GM18873 (cell line): ENCODE results near the gene OR2AG1.

ENCODE experiments used
- ATAC-seq: cut with Tn5 transposase; IDR thresholded peaks from one replicate; pipeline ENCODE4 v1.9.1; 2021; ENCODE audit warnings: mild to moderate bottlenecking, moderate library complexity, moderate number of reproducible peaks; ENCODE audit not compliant: unreplicated experiment, low FRiP score

OR2AG1 gene

GRCh38 chr11:6782720-6783119, at the start of gene OR2AG1:
OR2AG1 (plus strand) TSS chr11:6783020; CDS start chr11:6785038, 2,018 bp downstream.
- no peak for ATAC-seq

DNA sequence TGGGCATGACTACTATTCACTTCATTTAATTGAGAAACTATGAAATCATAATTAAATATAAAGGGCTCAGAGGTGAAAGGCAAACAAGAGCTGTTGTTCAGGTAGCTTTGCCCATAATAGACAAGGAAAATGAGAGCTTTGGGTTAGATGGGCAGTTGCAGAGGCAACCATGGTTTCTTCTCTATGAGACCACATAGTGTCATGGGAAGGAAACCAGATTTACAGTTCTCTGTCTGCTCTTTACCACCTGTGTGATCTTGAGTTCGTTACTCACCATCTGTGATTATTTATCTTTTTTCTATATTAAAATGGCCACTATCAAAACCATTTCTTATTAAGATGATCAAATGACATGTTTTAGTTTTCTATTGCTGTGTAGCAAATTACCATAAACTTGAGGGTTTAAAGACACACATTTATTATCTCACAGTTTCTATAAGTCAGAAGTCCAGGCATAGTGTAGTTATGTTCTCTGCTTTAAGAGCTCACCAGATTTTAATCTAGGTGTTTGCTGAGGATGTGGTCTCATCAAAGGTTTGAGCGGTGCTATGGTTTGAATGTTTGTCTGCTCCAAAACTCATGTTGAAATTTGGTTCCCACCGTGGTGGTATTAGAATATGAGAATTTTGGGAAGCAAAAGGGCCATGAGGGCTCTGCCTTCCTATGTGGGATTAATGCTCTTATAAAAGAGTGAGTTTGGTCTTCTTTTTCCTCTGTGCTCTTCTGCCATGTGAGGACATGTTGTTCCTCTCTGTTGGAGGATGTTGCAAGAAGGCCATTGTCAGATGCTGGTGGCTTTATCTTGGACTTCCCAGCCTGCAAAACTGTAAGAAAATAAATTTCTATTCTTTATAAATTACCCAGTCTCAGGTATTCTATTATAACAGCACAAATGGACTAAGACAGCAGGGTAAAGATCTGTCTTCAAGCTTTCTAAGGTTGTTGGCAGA, 49.2 kb upstream of the OR2AG1 start:
- no peak for ATAC-seq

DNA sequence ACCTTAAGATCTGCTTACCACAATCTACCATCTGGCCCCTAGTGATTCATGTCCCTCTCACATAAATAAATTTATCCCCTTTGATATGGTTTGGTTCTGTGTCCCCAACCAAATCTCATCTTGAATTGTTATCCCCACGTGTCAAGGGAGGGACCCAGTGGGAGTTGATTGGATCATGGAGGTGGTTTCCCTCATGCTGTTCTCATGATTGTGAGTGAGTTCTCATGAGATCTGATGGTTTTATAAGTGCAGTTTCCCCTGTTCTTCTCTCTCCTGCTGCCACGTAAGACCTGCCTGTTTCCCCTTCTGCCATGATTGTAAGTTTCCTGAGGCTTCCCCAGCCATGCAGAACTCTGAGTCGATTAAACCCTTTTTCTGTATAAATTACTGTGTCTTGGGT, 48.2 kb upstream of the OR2AG1 start:
- no peak for ATAC-seq

DNA sequence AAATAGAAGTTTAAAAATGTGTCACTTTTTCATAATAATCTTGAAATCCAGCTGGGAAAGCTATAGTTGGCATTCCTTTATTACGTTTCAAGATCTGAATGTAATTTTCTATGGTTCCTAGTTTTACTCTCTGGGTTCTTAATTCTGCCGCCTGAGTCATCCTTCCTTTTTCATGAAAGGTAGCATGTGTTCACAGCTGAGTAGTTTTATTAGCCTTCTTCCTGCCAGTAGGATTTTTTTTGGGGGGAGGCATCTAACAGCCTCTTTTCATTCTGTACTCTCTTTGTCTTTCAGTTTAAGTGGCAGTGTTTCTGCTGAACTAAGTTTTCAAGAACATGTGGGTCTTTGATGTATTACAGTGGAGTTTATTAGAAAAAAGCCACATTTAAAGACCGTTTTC, 47.5 kb upstream of the OR2AG1 start:
- ATAC-seq = no peak

DNA sequence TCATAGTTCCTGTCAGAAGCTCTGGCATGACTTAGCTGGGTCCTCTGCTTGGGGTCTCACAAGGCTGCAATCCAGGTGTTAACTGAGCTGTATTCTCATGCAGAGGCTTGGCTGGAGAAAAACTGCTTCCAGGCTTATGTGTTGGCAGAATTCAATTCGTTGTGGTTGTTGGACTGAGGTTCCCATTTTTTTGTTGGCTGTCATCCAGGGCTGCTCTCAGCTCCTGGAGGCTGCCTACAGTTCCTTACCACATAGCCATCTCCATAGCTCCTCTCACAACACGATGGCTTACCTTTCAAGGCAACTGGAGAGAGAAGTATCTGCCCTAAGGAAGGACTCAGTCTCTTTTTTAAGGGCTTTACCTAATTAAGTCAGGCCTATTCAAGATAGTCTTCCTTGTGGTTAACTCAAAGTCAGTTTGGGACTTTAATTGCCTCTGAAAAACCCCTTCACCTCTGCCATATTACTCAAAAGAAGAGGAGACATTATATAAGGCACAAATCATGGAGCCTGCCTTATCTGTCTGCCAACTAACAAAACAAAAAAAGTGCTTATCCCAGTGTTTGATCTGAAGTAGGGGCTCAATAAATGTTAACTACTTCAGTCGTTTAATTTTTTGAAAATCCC, 46.2 kb upstream of the OR2AG1 start:
- no peak for ATAC-seq

- peak; percentile 80 for ATAC-seq
Measured at GRCh38 chr11:6737872-6738466, 44.9 kb upstream of the OR2AG1 start.

GRCh38 chr11:6738590-6738989, 44.2 kb upstream of the OR2AG1 start:
- ATAC-seq = no peak

GRCh38 chr11:6742260-6742659, 40.6 kb upstream of the OR2AG1 start:
- ATAC-seq = no peak

DNA sequence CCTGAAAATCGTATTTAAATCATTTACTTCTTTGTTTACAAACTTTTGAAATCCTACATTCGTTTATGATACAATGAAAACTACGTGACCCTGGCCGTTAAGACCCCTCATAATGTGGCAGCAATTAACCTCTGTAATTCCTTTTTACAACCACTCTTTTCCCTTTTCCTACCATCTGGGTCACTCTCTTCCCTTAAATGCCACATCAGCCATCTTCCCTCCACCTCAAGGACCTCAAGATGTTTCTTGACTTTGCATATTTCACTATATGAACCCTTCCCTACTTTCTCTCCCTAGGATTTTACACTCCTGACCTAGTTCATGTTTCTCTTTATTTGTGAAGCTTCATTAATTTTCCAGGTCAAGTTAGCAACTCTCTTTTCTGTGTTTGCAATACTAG, 37.8 kb upstream of the OR2AG1 start:
- no peak for ATAC-seq

DNA sequence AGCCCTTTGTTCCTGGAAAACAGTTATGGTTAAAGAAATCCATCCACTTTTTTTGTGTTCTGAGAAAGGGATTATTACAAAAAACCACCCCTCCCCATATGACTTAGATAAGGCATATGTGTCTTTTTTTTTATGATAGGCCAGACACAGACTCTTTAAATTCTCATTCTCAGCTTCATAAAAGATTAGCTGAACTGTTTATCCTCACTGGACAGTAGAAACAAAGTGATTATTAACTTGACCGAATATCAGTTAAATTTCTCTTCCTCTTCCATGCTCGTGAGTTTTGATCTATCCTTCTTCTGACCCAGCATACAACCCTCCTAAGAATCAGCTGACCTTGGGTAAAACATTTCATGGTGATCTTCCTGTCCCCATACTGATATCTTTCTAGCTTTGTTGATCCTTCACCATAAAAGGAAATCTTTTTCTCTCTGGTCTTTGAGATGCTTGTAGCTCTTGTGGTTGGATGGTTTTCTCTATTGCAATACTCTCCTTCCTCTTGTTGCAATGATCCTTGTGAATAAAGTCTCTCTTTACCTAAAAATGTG, 37.3 kb upstream of the OR2AG1 start:
- peak; percentile 54 for ATAC-seq

DNA sequence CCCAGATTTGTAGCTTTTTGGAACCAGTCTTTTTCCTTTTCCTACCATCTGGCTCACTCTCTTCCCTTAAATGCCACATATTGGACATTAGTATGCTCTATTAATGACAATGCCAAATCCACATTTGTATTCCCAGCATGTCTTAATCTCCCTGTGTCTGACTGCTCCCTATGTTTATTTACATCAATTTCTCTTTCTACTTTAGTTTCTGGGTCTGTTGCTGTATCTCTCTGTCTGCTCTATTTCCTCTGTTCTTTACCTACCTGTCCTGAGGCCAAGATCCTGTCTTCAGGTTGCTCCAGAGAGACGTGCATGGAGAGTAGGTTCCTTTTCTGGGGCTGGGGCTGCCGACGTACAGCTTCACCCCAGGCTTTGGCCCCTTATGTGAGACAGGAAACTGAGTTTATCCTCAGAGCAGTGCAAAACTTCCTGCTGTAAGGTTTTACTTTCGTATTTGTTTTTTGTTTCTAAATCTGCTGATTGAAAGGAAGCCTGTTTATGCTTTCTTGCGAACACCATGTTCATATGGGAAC, 36.7 kb upstream of the OR2AG1 start:
- ATAC-seq = peak; percentile 82

DNA sequence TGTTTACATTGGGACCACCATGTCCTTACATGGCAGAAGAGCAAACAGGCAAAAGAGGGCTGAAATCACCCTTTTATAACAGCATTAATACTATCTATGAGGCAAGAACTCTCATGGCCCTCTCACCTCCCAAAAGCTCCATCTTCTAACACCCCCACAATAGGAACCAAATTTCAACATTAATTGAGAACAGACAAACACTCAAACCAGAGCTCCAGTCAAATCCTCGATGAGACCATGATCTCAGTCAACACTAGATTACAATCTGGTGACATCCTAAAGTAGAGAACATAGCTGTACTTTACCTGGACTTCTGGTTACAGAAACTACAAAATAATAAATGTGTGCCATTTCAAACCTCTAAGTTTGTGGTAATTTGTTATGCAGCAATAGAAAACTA, 36.2 kb upstream of the OR2AG1 start:
- ATAC-seq = no peak

DNA sequence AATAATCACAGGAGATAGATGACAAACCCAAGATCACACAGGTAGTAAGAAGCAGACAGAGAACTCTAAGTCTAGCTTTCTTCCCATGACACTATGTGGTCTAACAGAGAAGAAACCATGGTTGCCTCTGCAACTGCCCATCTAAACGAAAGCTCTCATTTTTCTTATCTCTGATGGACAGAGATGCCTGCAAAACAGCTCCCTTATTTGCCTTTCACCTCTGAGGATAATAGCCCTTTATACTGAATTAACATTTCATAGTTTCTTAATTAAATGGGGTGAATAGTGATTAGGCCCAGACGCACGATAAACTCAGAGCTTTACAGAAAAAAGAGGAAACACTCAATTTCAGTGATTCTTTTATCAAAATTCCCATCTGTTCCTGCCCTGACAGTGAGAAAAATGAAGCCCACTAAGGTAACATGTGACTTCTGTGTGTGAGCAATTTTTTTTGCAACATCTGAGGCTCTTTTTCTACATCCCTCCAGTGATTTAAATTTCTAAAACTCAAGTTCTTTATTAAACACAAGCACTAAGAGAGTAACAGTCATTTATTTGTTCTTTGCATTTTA, 35.6 kb upstream of the OR2AG1 start:
- ATAC-seq = no peak

DNA sequence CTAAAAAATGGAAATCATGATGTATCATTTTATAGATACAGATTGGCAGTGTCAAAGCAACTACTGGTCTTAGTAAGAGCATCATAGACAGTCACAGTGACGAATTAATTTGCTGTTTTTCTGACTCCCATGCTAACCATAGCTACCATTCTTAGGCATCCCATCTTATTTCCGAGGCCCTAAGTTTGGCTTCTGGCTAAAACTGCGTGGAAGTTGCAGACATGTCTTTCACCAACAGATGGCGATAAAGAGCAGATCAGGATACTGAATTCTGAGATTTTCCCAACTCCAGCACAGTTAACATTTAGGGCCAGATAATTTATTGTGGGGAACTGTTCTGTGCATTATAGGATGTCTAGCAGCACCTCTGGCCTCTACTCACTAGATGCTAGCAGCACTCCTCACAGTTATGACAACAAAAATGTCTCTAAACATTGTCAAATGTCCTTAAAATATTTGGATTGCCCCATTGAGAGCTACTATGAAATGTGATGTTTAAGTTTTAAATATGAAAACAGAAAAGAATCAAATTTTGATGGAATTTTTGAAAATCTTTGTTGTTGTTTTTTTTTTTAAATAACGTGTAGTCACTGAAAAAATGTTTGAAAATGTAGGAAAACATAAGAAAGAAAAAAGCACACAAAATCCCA, 27.4 kb upstream of the OR2AG1 start:
- ATAC-seq = no peak

GRCh38 chr11:6755953-6756347, 26.9 kb upstream of the OR2AG1 start:
- no peak for ATAC-seq

DNA sequence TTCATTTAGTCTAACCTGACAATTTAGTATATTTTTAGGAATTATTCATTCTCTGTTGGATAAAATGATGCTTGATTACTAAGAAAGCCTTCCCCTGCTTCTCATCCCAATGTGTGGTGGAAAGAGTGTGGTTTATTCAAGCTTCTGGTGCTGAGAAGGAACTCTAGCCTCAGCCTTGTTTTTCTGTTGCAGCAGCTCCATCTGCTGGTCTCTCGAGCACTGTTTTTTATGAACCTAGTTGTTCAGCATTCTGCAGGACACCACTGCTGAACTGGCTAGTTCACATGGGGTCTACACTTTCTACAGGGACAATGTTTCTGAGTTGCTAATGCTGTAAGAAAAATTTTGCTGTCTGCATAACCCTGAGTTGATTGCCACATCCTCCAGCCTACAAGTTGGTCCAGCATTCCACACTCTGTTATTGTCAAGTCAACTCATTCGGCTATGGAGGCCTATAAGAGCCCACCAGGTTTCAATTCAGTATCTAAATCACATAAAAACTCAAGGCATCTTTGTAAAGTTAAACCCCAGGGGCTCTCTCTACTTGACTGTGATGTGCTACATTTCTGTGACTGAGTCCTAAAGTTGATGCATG, 25.4 kb upstream of the OR2AG1 start:
- no peak for ATAC-seq

GRCh38 chr11:6771926-6772893, 10.6 kb upstream of the OR2AG1 start, which contains the start of gene OR2AG2:
OR2AG2 (minus strand) TSS chr11:6771976; CDS start chr11:6768957, 3,019 bp downstream.
- peak; percentile 73 for ATAC-seq

DNA sequence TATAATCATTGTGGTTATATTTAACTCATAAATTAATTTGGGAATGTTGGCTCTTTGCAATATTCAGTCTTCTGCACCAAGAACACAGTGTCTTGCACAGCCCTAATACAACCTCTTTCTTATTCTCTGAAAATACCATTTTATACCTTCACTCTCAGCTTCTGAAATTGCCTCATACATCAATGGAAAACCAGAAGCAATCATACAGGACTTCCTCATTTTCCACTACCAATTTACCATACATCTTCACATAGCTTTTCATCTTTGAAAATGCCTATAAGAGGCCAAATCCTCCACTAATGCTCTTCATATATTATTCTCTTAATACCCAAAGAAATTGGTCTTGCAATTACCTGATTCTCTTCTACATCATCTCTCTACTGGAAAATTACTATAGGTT, 4.3 kb upstream of the OR2AG1 start:
- ATAC-seq = no peak
